NCI-H2029 (cell line): ENCODE results near the gene SPAG17.

Source experiments
- DNase-seq: peaks from one replicate; lab custom pipeline; 2025; lab: John Stamatoyannopoulos, UW

The SPAG17 gene

DNA sequence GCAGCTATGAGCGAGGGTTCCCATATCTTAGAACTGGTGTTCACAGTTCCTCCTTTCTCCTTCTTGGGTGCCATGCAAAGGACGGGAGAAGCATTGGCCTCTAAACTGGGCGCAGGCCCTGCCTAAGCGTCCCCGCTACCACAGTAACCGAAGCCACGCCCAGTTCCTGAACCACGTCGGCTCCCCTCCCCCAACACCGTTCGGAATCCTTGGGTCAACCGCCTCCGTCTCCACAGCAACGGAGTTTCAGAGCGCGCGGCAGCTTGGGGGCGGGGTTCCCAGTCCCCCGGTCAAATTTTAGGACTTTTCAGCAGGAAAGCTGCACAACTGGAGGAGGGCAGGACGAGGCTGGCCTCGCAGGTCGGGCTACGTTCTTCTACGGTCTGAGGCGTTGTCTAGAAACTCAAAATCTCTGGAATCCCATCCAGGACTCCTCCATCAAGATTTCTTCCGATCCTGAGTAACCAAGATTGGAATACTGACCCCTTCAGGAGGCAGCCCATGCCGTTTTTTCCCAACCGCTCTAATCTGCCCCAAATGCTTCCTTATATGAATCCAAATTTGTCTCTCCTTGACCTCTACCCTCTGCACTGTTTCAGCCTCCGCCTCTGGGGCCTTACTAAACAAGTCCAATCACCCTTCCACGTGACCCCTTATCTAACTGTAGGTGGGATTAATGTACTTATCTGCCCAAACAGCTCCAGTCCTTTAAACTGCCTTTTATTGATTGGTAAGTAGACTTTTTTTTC lies at the start of gene SPAG17:
Gene SPAG17, minus strand, starts transcription at position 145 of the 749 bp plus-strand sequence. Its CDS starts 71 bp downstream, at position 74.
- peak; percentile 69 for DNase-seq

DNA sequence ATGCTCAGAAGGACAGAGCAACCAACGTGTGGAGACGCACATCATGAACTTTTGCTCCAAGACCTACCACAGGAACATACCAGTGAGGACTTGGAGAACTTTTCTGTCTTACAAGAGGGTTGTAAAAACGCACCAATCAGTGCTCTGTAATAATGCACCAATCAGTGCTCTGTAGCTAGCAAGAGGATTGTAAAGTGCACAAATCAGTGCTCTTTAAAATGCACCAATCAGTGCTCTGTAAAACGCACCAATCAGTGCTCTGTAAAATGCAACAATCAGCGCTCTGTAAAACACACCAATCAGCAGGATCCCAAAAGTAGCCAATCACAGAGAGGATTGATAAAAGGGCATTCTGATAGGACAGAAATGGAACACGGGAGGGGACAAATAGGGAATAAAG lies 40.4 kb upstream of the SPAG17 start:
- DNase-seq: no peak

DNA sequence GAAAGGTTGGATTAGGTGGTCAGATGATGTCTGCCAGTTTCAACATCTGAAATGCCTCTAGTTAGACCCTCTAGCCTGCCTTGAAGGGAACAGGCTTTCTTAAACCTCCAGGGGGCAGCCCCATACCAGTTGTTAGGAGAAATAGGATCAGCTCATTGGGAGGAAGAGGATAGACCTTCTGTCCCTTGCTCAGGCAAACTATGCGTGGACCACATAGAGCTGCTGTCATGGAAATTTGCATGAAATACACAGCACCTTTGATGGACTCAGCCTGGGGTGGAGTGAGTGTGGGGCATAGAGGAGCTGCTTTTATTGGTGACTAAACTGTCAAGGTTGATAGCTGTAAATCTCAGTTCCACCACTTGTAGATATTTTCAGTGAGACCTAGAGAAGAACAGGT lies 38.4 kb upstream of the SPAG17 start:
- no peak for DNase-seq

DNA sequence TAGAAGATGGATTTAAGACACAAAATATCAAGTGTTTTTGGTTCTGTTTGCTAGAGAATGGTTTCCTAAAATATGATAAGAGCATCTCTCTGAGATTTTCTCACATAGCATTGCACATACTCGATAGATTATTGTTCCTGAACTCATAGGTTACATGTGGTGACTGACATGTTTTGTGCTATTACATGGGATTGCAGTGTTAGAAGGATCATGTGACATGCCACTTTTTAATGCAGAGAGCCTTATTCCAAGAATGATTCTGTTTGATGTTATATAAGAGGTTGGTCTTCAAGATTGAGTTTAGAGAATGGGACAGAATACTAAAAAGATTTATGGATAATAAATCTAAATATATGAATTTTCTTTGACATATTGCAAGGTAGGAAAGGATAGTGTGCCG lies 34.4 kb upstream of the SPAG17 start:
- no peak for DNase-seq

GRCh38 chr1:118217141-118217838 lies 32.3 kb upstream of the SPAG17 start:
- no peak for DNase-seq

GRCh38 chr1:118214866-118215265 lies 29.8 kb upstream of the SPAG17 start:
- DNase-seq: no peak

DNA sequence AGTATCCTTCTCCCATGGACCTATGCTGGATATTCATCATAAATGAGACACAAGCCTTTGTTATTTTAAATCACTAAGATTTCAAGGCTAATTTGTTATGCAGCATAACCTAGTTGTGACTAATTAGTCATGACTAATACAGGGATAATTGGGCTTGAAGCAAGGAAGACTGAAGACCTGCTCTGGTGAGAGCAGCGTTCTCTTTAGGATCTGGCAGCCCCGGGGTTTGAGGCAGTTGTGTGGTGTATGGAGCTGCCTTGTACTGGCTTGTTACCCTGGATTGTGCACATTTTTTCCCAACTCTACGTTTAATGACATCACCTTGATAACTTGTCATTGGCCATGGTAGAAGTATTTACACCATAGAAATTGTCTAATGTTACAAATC lies 25.7 kb upstream of the SPAG17 start:
- DNase-seq: no peak

- DNase-seq: no peak
Observed at GRCh38 chr1:118210051-118210722, 25.2 kb upstream of the SPAG17 start.

GRCh38 chr1:118209648-118210047 lies 24.6 kb upstream of the SPAG17 start:
- no peak for DNase-seq

DNA sequence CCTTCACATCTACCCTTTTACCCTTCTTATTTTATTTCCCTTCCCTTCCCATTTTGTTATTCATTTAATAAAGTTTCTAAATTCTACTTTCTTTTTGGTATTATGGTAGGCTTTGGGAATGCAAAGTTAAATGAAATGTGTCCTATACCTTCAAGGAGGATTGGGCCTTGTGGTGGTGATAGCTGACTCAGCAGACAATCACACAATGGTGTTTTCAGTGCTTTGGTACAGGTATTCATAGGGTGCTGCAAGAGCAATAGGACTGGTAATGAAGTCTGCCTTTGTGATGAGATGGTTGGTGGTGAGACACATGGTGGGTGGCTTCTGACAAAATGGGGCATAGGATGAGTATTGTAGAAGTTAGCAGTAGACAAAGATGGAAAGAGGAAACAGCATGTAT lies 21.9 kb upstream of the SPAG17 start:
- DNase-seq: no peak

DNA sequence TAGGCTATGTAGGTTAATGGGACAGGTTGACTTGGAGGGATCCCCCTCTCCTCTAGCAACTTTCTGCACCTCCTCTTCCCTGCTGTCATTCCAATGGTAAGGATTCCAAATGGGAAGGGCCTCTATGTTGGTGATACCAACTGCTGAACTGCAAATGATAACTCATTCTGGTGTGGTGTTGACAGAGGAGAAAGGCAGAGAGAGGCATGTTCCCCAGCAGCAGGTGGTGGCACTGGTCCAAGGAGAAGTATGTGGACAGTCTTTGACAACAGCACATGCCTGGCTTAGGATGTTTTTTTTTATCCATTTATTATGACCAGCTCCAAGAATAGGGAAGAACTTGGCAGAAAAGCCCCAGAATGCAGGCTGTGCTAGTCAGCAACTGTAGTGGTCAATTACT lies 19.6 kb upstream of the SPAG17 start:
- peak; percentile 4 for DNase-seq

DNA sequence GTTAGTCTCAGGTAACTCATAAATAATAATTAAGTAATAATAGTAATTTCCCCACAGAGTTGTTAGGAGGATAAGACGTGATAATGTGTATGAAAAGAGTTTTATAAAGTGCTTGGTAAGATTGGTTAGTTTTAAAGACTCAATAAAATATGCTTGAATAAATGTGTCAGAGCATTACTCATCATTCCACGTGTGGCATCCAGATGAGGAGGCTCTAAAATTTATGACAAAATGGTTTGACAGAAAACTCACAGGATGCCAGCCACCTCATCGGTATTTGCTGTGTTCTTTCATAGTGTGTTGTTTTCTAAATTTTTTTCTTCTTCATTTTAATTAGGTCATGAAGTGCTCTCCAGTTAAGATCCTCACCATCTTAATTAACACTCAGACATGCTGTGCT lies 19.1 kb upstream of the SPAG17 start:
- DNase-seq: no peak

DNA sequence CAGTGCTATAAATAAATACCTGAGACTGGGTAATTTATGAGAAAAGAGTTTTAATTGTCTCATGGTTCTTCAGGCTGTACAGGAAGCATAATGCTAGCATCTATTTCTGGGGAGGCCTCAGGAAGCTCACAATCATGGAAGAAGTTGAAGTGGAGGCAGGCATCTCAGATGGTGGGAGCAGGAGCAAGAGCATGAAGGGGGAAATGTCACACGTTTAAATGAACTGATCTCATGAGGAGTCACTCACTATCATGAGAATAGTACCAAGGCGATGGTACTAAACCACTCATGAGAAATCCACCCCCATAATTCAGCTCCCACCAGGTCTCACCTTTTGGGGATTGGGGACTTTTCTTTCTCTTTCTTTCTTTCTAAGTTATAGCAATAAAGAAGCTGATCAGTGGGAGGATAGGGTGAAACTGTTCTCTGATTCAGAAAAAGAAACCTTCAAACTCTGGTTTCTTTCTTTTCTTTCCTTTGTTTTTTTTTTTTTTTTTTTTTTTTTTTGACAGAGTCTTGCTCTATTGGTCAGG lies 17.1 kb upstream of the SPAG17 start:
- DNase-seq: no peak

- DNase-seq: no peak
Observed at GRCh38 chr1:118201524-118201923, 16.5 kb upstream of the SPAG17 start.

- no peak for DNase-seq
Observed at GRCh38 chr1:118200836-118201235, 15.8 kb upstream of the SPAG17 start.

DNA sequence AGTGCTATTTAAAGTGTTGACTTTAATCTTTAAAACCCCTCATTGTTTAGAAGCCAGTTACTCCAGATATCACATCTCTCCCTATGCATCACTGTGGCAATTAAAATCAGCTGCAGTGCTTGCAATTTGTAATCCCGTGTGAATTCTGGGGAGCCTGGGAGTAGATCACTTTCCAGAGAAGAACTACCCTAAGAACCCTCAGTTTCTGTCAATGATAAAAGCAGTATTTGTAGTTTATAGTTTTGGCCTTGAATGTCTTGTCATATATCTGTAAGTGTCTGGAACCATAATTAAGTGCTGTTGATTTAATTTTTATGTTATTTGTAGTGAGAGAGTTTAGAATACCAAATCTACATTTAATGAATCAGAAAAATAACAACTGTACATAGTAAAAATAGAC lies 5.5 kb upstream of the SPAG17 start:
- no peak for DNase-seq

DNA sequence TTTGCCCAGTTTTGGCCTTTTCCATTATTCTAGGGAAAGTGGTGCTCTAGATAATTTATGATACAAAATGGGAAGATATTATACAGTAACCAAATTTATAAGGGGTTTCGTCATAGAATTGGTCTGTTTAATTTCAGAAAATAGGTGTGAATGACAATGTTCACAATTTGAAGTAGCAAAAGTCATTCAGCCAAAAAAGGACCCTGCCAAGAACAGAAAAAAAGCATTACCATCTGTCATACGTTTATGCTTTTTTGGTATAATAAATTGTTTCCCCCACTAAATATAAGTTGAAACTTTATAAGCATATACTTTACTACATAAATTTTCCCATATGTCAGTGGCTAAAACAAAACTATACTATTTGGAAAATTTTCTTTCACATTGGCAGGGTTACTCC lies 4.5 kb upstream of the SPAG17 start:
- no peak for DNase-seq

GRCh38 chr1:118188411-118188810 lies 3.4 kb upstream of the SPAG17 start:
- DNase-seq: no peak

DNA sequence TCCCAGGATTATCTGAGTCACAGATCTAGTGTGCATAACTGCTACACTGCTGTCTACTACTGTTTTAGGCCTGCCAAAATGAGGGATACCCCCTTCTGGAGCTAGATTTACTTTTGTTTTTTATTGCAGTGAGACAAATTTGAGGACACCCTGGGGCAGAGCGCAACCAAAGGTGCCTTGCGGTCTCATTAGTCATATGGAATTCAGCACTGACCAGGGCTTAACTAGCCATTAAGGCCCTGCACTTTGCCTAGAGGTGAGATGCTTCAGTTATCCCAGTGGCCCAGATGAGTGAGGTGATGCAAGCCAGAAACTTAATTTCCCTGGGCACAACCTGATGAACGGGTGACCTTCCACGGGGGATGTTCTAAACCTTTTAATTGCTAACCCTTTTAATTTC lies 998 bp upstream of the SPAG17 start:
- DNase-seq: no peak

- peak; percentile 3 for DNase-seq
Observed at GRCh38 chr1:118184739-118185083, 317 bp downstream of the SPAG17 start.

- no peak for DNase-seq
Observed at GRCh38 chr1:118183586-118183985, 1.4 kb downstream of the SPAG17 start.

DNA sequence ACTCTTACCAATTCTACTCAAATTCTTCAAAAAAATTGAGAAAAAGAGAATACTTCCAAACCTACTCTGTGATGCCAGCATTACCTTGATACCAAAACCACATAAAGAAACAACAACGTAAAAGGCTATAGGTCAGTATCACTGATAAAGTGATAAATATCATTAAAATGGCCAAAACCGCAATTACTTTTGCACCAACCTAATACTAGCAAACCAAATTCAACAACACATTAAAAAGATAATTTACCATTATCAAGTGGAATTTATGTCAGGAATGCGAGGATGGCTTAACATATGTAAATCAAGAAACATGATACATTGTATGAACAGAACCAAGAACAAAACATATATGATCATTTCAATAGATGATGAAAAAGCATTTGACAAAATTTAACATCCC lies 7.0 kb downstream of the SPAG17 start:
- no peak for DNase-seq

DNA sequence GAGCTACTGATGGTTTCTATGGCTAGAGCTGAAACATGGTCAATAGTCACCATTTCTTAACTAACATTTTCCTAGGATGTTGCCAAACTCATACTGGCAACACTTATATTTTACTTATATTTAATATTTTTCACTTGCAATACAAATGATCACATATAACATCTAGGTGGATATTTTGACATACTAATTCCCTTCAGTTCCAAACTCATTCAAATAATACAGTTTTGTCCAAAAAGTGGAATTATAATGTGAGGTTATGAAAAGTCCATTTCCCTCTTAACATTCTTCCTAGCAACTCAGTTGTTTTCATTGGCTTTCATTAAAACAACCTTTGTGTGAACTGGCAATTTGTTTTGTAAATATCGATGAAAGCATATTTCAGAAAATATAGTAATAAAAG lies 16.0 kb downstream of the SPAG17 start:
- DNase-seq: no peak
